Glutamatergic neuron (in vitro differentiated cells): ENCODE measurements around the gene ODAPH. TPM values are rescaled to one million over a fixed set of nuclear protein-coding genes. Genes with fewer than 3 reads are reported as not detected.
"Not testable (repeated sequence)": the region's sequence is repeated elsewhere in the genome, so short reads cannot be mapped to it uniquely, and the experiment has no call there.

Source experiments
- DNase-seq: peaks from one replicate; pipeline ENCODE4 v3.0.0; 2022
- H3K27ac Mint-ChIP-seq: one replicate; pipeline ENCODE4 v1.8.0; 2020; ENCODE audit warnings: mild to moderate bottlenecking, mixed read lengths, inconsistent platforms; ENCODE audit not compliant: unreplicated experiment
- H3K27me3 Mint-ChIP-seq: one replicate; pipeline ENCODE4 v1.8.0; 2020; ENCODE audit warnings: mild to moderate bottlenecking, moderate library complexity, mixed read lengths, inconsistent platforms; ENCODE audit not compliant: unreplicated experiment
- H3K36me3 Mint-ChIP-seq: one replicate; pipeline ENCODE4 v1.8.0; 2020; ENCODE audit warnings: mild to moderate bottlenecking, mixed read lengths, inconsistent platforms; ENCODE audit not compliant: unreplicated experiment
- H3K4me1 Mint-ChIP-seq: one replicate; pipeline ENCODE4 v1.8.0; 2020; ENCODE audit warnings: mild to moderate bottlenecking, low read depth, mixed read lengths, inconsistent platforms; ENCODE audit not compliant: unreplicated experiment
- H3K4me3 Mint-ChIP-seq: one replicate; pipeline ENCODE4 v1.8.0; 2020; ENCODE audit warnings: mild to moderate bottlenecking, mixed read lengths, inconsistent platforms; ENCODE audit not compliant: unreplicated experiment
- H3K9me3 Mint-ChIP-seq: one replicate; pipeline ENCODE4 v1.8.0; 2020; ENCODE audit warnings: mild to moderate bottlenecking, moderate library complexity, mixed read lengths, inconsistent platforms; ENCODE audit not compliant: unreplicated experiment
- CTCF ChIP-seq: fragments of 200-600 bp; sonication (generic); IDR thresholded peaks from one replicate; pipeline ENCODE4 v1.5.0; 2021; ENCODE audit not compliant: partially characterized antibody, unreplicated experiment
- total RNA-seq: library from RNA; stranded (reverse); fragmentation: NEBNext Ultra II Directional; extraction: Animal tissue kit (Norgen Biotek cat#: 25700); gene quantifications from one replicate; pipeline ENCODE4 v1.2.1, GENCODE V29; 2021; ENCODE audit not compliant: unreplicated experiment

ODAPH gene
- total RNA-seq, 1 donor from 2014 or later, result not detected

DNA sequence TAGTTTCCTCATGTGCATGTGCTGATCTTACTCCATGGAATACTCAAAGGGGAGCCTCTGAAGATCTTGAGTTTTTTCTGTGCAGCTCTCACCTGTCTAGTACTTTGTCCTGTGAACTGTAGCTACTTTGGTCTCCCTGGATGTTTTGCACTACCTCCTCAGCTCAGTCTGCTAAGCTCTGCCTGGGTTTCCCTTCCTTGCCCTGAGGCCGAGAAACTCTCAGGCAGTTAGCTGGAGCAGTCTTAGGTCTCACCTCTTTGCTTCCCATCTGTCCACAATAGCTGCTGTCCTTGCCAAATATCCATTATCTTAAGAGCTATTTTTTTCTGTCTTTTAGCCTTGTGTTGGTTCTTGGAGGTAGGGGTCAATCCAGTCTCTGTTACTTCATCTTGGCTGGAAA lies 30.0 kb upstream of the ODAPH start:
- H3K9me3 Mint-ChIP-seq, result no peaks in the 10 kb centered on the region
- no peak for TF ChIP-seq CTCF
- peaks cover 6% of the 10 kb centered on the region for H3K4me1 Mint-ChIP-seq
- no peaks in the 10 kb centered on the region for H3K27me3 Mint-ChIP-seq
- no peak for DNase-seq
- no peak overlapping the region for H3K4me3 Mint-ChIP-seq
- no peak overlapping the region for H3K27ac Mint-ChIP-seq
- H3K36me3 Mint-ChIP-seq, result peaks cover 9% of the 10 kb centered on the region

DNA sequence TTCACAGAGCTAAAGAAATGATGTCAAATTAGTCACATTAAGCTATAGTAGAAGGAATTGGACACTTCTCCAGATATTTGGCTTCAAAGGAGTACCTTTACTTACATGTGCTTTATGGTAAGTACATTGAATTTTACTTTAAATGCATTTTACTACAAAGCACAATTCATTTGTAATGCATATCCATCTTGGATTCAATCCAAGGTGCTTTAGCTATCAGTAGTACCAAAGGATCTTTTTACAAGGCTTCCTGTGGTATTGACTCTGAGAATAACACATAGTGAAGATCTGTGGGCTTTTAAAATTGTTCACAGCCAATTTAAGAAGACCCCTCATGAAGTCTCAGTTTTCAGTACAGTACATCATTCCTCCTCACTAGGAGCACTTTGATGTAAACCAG lies 28.4 kb upstream of the ODAPH start:
- Mint-ChIP-seq H3K27ac (no peak overlapping the region), H3K4me3 (no peak overlapping the region), H3K27me3 (no peaks in the 10 kb centered on the region), H3K4me1 (peaks cover 6% of the 10 kb centered on the region), H3K36me3 (peaks cover 23% of the 10 kb centered on the region), H3K9me3 (peaks cover 8% of the 10 kb centered on the region)
- DNase-seq, result no peak
- TF ChIP-seq CTCF, result no peak

DNA sequence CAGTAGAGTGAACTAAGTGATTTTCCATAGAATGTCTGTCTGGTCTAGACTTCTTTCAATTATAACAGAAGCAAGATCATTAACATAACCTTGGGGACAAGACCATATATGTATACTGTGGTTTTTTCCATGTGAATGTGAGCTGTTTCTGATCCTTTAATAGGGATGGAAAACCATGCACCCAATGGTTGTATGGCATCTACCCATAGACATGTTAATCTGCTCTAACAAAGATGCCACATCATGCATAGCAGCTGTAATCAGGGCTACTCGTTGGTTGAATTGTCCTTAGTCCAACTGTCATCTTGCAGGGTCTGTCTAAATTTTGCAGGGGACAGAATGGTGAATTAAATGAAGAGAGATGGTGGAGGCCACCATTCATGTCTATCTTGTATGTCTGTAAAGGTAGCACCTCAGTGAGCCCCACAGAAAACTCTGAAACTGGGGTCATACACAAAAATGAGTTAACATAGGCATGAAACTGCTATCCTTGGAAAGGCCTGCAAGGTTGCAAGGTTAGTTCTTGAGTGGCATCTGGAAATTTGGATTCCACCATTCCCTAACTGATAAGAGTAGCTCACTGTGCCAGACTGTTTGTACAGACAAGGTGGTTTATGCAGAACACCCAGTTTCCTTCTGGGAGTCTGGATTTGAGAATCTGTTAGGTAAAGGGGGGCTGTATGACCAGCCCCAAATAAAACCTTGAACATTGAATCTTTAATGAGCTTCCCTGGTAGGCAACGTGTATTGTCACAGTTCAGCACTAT lies 25.1 kb upstream of the ODAPH start:
- H3K4me1 Mint-ChIP-seq, result peaks cover 4% of the 10 kb centered on the region
- peaks cover 11% of the 10 kb centered on the region for H3K9me3 Mint-ChIP-seq
- no peak for DNase-seq
- H3K36me3 Mint-ChIP-seq, result peaks cover 32% of the 10 kb centered on the region
- H3K4me3 Mint-ChIP-seq, result no peak overlapping the region
- no peak overlapping the region for H3K27ac Mint-ChIP-seq
- peaks cover 2% of the 10 kb centered on the region for H3K27me3 Mint-ChIP-seq
- TF ChIP-seq CTCF, result no peak

DNA sequence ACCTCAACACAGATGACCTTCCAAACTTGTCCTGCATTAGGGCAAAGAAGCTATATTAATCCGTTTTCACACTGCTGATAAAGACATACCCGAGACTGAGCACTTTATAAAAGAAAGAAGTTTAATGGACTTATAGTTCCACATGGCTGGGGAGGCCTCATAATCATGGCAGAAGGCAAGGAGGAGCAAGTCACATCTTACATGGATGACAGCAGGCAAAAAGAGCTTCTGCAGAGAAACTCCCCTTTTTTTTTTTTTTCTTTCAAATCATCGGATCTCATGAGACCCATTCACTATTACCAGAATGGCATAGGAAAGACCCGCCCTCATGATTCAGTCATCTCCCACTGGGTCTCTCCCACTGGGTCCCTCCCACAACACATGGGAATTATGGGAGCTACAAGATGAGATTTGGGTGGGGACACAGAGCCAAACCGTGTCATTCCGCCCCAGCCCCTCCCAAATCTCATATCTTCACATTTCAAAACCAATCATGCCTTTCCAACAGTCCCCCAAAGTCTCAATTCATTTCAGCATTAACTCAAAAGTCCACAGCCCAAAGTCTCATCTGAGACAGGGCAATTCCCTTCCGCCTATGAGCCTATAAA lies 24.2 kb upstream of the ODAPH start:
- Mint-ChIP-seq H3K36me3 (peaks cover 32% of the 10 kb centered on the region), H3K9me3 (peaks cover 11% of the 10 kb centered on the region)
- not testable (repeated sequence) for H3K4me3 Mint-ChIP-seq, H3K27ac Mint-ChIP-seq, H3K27me3 Mint-ChIP-seq, H3K4me1 Mint-ChIP-seq, DNase-seq

DNA sequence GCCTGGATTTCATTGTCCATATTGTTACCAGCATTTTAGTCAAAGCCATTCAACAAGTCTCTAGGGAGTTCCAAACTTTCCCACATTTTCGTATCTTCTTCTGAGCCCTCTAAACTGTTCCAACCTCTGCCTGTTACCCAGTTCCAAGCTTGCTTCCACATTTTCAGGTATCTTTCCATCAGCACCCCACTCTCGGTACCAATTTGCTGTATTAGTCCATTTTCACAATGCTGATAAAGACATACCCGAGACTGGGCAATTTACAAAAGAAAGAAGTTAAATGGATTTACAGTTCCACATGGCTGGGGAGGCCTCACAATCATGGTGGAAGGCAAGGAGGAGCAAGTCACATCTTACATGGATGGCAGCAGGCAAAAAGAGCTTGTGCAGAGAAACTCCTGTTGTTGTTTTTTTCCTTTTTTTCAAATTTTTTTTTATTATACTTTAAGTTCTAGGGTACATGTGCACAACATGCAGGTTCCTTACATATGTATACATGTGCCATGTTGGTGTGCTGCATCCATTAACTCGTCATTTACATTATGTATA lies 22.5 kb upstream of the ODAPH start:
- not testable (repeated sequence) for H3K4me3 Mint-ChIP-seq, DNase-seq, H3K4me1 Mint-ChIP-seq, H3K27ac Mint-ChIP-seq, H3K27me3 Mint-ChIP-seq
- Mint-ChIP-seq H3K9me3 (peaks cover 15% of the 10 kb centered on the region), H3K36me3 (peaks cover 38% of the 10 kb centered on the region)

- not testable (repeated sequence) for H3K4me3 Mint-ChIP-seq, H3K4me1 Mint-ChIP-seq, H3K27ac Mint-ChIP-seq, DNase-seq, H3K27me3 Mint-ChIP-seq
- H3K36me3 Mint-ChIP-seq, result peaks cover 38% of the 10 kb centered on the region
- H3K9me3 Mint-ChIP-seq, result peaks cover 18% of the 10 kb centered on the region
Observed at GRCh38 chr4:75533926-75534325, 21.9 kb upstream of the ODAPH start.

- not testable (repeated sequence) for H3K4me1 Mint-ChIP-seq, H3K27me3 Mint-ChIP-seq, H3K27ac Mint-ChIP-seq, DNase-seq, H3K4me3 Mint-ChIP-seq
- peaks cover 17% of the 10 kb centered on the region for H3K36me3 Mint-ChIP-seq
- peaks cover 10% of the 10 kb centered on the region for H3K9me3 Mint-ChIP-seq
Observed at GRCh38 chr4:75537308-75537707, 18.6 kb upstream of the ODAPH start.
